A673 (cell line): ENCODE results near the gene RCC1. TPM values are rescaled to one million over a fixed set of nuclear protein-coding genes. Genes with fewer than 3 reads are reported as not detected.

ENCODE experiments used
- BruUV-seq: library from RNA; stranded (reverse); fragments of 400-500 nt; replicated peaks from 2 replicates; lab custom pipeline; 2021; lab: Mats Ljungman, UMichigan
- CTCF ChIA-PET: fragments of 300-600 bp; sonication (Branson Sonifier 250); formaldehyde crosslinking; loops from one replicate; lab custom pipeline; 2022; ENCODE audit warnings: antibody characterized with exemption; lab: Charles Lee
- POLR2A ChIA-PET: fragments of 300-600 bp; sonication (Branson Sonifier 250); formaldehyde crosslinking; loops from one replicate; lab custom pipeline; 2022; ENCODE audit warnings: antibody characterized with exemption; ENCODE audit not compliant: low non-redundant PET; lab: Charles Lee
- DNase-seq: peaks from one replicate; pipeline ENCODE4 v3.0.0-alpha.2; 2015; ENCODE audit warnings: low spot score
- H3K27ac ChIP-seq: fragments of 200-600 bp; sonication (generic); 2 replicates; pipeline ENCODE4 v1.5.1; 2016; ENCODE audit warnings: mixed run types, low read depth, mild to moderate bottlenecking, mixed read lengths, antibody characterized with exemption, low read length; ENCODE audit not compliant: poor library complexity, severe bottlenecking
- H3K27me3 ChIP-seq: fragments of 200-600 bp; sonication (generic); replicated peaks from 2 replicates; pipeline ENCODE4 v1.6.1; 2017; ENCODE audit warnings: mixed run types, low read depth, mild to moderate bottlenecking, mixed read lengths, antibody characterized with exemption, low read length; ENCODE audit not compliant: insufficient read depth, poor library complexity
- H3K36me3 ChIP-seq: fragments of 200-600 bp; sonication (generic); 2 replicates; pipeline ENCODE4 v1.6.1; 2016; ENCODE audit warnings: mixed run types, mild to moderate bottlenecking, mixed read lengths, antibody characterized with exemption, low read length; ENCODE audit not compliant: insufficient read depth, poor library complexity, severe bottlenecking
- H3K4me1 ChIP-seq: fragments of 200-600 bp; sonication (generic); 2 replicates; pipeline ENCODE4 v1.6.1; 2017; ENCODE audit warnings: mixed run types, mild to moderate bottlenecking, mixed read lengths, antibody characterized with exemption, low read length; ENCODE audit not compliant: insufficient read depth, poor library complexity, severe bottlenecking
- H3K4me3 ChIP-seq: fragments of 200-600 bp; sonication (generic); 2 replicates; pipeline ENCODE4 v1.5.1; 2016; ENCODE audit warnings: low read depth, mixed run types, mild to moderate bottlenecking, mixed read lengths, low read length; ENCODE audit not compliant: poor library complexity, severe bottlenecking
- H3K9me3 ChIP-seq: fragments of 200-600 bp; sonication (generic); 2 replicates; pipeline ENCODE4 v1.6.1; 2016; ENCODE audit warnings: mixed run types, low read depth, mild to moderate bottlenecking, mixed read lengths, antibody characterized with exemption, low read length; ENCODE audit not compliant: poor library complexity, severe bottlenecking
- EZH2 ChIP-seq: fragments of 200-600 bp; sonication (generic); IDR thresholded peaks from 2 replicates; pipeline ENCODE4 v1.6.1; 2017; ENCODE audit warnings: borderline replicate concordance, low read depth, mild to moderate bottlenecking, mixed read lengths, antibody characterized with exemption, low read length; ENCODE audit not compliant: poor library complexity, severe bottlenecking
- intact Hi-C: fragments of 100-400 bp; cut with micrococcal nuclease; formaldehyde crosslinking; loops from one replicate; pipeline ENCODE4 v1.10.0; 2022; ENCODE audit not compliant: unreplicated experiment
- total RNA-seq: library from RNA; stranded (reverse); gene quantifications from 2 replicates; pipeline ENCODE4 v1.2.3, GENCODE V29; 2021
- TF ChIP-seq, protein P1 (sequence below): fragments of 300-800, 200-600 bp; sonication (generic); conservative IDR thresholded peaks from 2 replicates; pipeline ENCODE4 v1.5.1; 2017; ENCODE audit warnings: low read depth, mild to moderate bottlenecking, antibody characterized with exemption, low read length, moderate library complexity, mixed read lengths

Gene RCC1
- total RNA-seq, 1 experiment from 2014 or later: 125 TPM

DNA sequence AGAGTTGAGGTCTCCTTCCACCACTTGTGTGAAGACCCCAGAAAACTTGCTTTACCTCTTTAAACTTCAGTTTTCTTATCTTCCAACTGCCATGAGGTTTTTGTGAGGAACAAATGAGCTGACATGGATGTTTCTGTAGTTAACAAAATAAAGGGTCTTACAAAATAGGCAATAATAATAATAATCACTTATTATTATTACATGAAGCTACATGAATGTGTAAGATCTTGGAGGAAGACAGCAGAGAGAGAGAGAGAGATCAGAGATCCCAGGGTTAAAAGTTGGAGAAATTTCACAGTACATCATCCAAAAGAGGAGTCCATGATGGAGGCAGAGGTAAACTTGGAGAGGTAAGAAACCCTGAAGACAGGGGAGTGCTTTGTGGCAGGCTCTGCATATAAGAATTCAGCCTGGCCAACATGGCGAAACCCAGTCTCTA, 10.7 kb downstream of the RCC1 start:
- intact Hi-C loops: loop anchor here (5.0 to 10.0 kb wide), 3 partner anchors 66 to 272 kb away; no protein-coding TSS in a partner anchor
- H3K27me3 ChIP-seq: no peaks in the 10 kb centered on the region
- peaks cover 26% of the 10 kb centered on the region for H3K36me3 ChIP-seq
- no peak overlapping the region for H3K4me3 ChIP-seq
- no peak for TF ChIP-seq EZH2
- TF ChIP-seq, protein P1, sequence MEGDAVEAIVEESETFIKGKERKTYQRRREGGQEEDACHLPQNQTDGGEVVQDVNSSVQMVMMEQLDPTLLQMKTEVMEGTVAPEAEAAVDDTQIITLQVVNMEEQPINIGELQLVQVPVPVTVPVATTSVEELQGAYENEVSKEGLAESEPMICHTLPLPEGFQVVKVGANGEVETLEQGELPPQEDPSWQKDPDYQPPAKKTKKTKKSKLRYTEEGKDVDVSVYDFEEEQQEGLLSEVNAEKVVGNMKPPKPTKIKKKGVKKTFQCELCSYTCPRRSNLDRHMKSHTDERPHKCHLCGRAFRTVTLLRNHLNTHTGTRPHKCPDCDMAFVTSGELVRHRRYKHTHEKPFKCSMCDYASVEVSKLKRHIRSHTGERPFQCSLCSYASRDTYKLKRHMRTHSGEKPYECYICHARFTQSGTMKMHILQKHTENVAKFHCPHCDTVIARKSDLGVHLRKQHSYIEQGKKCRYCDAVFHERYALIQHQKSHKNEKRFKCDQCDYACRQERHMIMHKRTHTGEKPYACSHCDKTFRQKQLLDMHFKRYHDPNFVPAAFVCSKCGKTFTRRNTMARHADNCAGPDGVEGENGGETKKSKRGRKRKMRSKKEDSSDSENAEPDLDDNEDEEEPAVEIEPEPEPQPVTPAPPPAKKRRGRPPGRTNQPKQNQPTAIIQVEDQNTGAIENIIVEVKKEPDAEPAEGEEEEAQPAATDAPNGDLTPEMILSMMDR: no peak
- no peaks in the 10 kb centered on the region for H3K9me3 ChIP-seq
- CTCF ChIA-PET: interaction anchor here (2.4 kb wide), 1 partner anchor 65 kb away, joined by 8 read pairs; no protein-coding TSS in a partner anchor
- DNase-seq: peak; percentile 41
- no TSS peak for BruUV-seq
- H3K27ac ChIP-seq: peak overlapping the region; percentile 96
- POLR2A ChIA-PET: interaction anchor here (1.0 to 1.1 kb wide), 2 partner anchors 65 to 220 kb away, joined by 6 to 10 read pairs; partner anchors contain the start of gene YTHDF2
- H3K4me1 ChIP-seq: peaks cover 12% of the 10 kb centered on the region

DNA sequence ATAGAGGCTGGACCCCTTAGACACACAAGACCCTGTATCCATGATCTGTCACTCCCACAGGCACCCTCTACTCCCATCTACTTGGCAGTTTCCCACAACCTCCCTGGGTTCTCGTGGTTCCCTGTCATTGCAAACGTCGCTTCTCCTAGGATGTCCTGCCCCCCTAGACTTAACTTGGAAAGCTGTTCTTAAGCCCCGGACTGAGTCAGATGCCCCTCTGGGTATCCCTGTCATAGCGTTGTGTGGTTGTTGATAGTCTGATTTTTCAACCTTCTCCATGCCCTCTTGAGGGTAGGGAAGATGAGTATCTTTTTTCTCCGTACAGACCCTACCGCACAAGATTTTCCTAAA, 11.8 kb downstream of the RCC1 start:
- no TSS peak for BruUV-seq
- intact Hi-C loops: loop anchor here (1.0 to 10.0 kb wide), 4 partner anchors 65 to 273 kb away; no protein-coding TSS in a partner anchor
- TF ChIP-seq, protein P1: no peak
- no peak for TF ChIP-seq EZH2
- Histone ChIP-seq H3K4me1 (peaks cover 14% of the 10 kb centered on the region), H3K4me3 (peak overlapping the region; percentile 66), H3K9me3 (no peaks in the 10 kb centered on the region), H3K27me3 (no peaks in the 10 kb centered on the region), H3K36me3 (peaks cover 15% of the 10 kb centered on the region), H3K27ac (peak overlapping the region; percentile 96)
- peak; percentile 60 for DNase-seq
- POLR2A ChIA-PET: no interaction called here
- CTCF ChIA-PET: interaction anchor here (1.2 to 2.4 kb wide), 3 partner anchors 64 to 359 kb away, joined by 4 to 8 read pairs (median 7); no protein-coding TSS in a partner anchor

DNA sequence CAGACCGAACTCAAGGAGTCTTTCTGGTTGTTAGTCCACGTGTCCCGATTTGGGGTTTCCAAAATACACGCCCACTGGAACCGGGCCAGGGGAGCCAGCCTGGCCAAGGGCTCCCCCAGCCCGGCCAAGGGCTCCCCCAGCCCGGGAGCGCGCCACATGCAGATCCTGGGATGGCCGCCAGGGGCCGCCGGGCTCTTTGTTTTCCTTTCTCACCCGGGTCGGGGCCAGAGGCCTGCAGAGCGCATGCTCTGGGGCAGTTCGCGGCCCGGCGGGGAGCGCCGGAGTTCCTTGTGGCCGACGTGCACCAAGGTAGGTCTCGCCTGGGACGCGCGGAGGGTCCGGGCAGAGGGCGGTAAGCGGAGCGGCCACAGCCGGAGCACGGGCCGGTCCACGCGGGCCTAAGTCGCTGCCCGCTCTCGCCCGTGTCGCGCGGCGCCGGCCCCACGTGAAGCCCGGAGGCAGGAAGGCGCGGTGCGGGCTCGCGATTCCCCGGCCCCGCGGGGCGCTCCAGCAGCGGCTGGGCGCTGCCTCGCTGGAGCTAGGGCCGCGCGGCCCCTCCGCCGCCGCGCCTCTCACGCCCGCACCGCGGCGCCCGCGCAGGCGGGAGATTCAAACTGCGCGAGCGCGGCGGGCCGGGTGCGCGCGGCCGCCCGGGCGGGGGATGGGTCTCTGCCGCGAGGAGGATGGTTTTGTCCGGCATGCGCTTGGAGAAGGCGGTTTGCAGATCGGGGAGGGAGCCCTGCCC, 12.3 kb downstream of the RCC1 start:
- intact Hi-C loops: loop anchor here (1.0 to 10.0 kb wide), 5 partner anchors 64 to 359 kb away; no protein-coding TSS in a partner anchor
- TF ChIP-seq, protein P1: peak; percentile 95
- TF ChIP-seq EZH2: no peak
- BruUV-seq: no TSS peak
- peak; percentile 95 for DNase-seq
- H3K4me1 ChIP-seq: peaks cover 14% of the 10 kb centered on the region
- peak overlapping the region; percentile 96 for H3K27ac ChIP-seq
- CTCF ChIA-PET: interaction anchor here (0.5 to 2.4 kb wide), 6 partner anchors 64 to 359 kb away, joined by 3 to 8 read pairs (median 4); no protein-coding TSS in a partner anchor
- H3K36me3 ChIP-seq: peaks cover 10% of the 10 kb centered on the region
- H3K9me3 ChIP-seq: no peaks in the 10 kb centered on the region
- peak overlapping the region; percentile 66 for H3K4me3 ChIP-seq
- POLR2A ChIA-PET: interaction anchor here (0.5 kb wide), 1 partner anchor 430 kb away, joined by 3 read pairs; the partner anchor contains the start of gene EYA3
- no peaks in the 10 kb centered on the region for H3K27me3 ChIP-seq
